HG03280 (cell line): ENCODE data around the gene JMJD1C.
"Not testable (repeated sequence)": the region's sequence is repeated elsewhere in the genome, so short reads cannot be mapped to it uniquely, and the experiment has no call there.

ENCODE experiments used
- ATAC-seq: cut with Tn5 transposase; IDR thresholded peaks from one replicate; pipeline ENCODE4 v1.9.1; 2021; ENCODE audit warnings: mild to moderate bottlenecking, moderate library complexity; ENCODE audit not compliant: unreplicated experiment

JMJD1C gene

DNA sequence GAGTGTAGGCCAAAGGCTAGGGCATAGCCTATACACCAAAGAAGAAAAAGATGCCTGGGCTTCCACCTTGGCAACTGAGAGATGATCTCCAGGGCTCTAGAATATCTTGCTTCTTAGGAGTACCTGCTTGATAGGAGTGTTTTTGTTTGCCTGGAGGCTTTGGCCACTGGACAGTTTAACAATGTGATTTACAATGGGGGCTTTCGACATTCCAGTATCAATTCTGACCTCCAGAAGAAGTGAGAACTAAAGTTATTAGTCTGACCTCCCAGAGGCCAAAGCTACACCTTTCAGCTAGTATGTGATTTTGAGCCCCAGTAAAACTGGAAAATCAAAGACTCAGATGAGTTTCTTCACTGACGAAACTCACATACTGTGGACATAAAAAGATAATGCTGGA, 96.1 kb downstream of the JMJD1C start:
- ATAC-seq: no peak

DNA sequence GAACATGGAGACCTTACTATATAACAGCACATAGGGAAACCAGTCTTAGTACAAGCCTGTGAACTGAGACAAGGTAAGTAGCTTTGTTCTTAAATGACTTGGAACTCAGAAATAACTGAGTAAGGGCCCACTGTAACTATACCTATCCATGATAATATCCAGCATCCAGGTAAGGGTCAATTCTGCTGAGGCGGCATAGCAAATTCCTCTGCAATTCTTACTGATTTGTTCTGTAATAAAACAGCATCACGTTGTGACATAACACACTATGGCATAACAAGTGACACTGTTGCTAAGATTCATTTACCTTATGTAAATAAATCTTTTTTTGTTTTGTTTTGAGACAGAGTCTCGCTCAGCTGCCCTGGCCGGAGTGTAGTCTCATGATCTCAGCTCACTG, 97.4 kb downstream of the JMJD1C start:
- ATAC-seq: no peak

DNA sequence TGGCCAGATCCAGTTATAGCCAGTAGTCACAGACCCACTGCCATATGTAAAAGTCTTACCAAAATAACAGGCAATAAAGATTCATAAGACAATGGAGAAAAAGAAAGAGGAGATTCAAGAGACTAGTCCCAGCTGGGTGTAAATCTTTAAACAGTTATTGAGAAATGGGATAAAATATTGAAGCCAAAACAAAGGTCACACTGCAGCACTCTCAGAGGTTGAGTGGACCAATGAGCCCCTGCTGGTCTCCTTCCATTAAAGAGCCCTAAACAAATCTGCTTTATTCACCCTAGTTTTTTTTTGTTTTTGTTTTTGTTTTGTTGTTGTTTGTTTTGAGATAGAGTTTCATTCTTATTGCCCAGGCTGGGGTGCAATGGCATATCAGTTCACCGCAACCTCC, 98.8 kb downstream of the JMJD1C start:
- no peak for ATAC-seq

DNA sequence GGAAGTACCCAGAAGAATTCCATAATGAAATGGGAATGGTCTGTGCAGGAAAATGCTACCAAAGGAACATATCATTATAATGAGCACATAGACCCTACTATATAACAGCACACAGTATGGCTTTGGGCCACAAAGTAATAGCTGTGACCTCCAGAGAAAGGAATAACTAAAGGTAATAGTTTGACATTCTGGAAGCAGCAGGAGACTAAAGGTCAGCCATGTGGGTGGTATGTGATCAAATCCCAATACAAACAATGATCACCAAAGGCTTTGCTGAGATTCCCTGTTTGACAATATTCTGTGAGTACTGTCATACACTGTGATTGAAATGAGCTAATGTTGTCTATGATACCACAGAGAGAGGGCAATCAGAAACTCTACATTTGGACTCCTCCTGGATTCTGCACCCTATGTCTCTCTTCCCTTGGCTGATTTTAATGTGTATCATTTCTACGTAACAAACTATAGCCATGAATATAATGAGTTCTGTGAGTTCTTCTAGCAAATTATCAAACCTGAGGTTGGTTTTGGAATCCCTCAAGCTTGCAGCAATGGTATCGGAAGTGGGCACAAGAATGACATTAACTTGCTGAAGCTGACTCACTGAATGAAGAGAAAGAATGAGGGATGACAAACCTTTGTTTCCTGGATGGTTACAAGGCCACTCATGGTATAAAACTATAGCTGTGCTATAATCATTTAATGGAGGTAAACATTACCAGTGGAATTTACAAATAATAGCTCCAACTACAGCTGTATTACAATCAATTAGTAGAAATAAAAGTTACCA, 99.6 kb downstream of the JMJD1C start:
- no peak for ATAC-seq

DNA sequence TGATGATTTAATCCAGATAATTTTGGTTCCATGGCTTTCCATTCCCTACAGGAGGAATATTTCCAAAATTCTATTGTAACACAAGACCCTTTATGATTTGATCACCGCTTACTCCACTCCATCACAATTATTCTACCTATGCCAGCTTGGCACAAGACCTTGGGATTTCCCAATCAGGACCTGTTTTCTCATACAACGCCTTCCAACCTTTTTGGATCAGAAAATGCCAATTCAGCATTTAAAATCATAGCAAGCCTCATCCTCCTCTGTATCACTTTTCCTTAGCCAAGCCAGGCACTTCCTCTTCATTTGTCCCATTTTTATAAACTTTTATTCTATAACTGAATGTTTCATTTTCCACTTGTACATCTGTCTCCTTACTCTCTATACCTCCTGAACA, 100.9 kb downstream of the JMJD1C start:
- no peak for ATAC-seq

DNA sequence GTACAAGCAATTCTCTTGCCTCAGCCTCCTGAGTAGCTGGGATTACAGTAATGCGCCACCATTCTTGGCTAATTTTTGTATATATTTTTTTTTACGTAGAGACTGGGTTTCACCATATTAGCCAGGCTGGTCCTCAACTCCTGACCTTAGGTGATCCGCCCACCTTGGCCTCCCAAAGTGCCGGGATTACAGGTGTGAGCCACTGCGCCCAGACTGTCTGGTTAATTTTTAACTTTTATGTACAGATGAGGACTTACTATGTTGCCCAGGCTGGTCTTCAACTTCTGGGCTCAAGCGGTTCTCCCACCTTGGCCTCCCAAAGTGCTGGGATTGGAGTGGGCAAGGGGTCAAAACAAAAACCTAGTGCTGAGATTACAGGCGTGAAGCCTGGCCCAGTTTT, 101.8 kb downstream of the JMJD1C start:
- no peak for ATAC-seq

DNA sequence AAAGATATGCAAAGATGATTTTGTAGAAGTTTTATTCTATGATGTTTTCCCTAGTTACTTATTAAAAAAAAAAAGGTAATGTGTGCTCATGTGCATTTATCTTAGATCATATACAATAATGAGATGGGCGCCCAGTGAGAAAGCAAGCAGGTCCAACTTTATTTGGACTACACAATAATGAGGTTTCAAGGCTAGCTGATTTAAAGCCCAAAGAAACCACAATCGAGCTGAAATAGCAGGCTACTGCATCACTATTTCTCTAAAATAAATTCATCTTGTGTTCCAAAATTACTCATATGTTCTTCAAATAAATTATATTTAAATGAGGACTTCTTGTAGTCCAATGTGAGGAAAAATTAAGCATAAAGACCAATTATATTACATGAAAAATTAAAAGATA, 110.1 kb downstream of the JMJD1C start:
- ATAC-seq: no peak

DNA sequence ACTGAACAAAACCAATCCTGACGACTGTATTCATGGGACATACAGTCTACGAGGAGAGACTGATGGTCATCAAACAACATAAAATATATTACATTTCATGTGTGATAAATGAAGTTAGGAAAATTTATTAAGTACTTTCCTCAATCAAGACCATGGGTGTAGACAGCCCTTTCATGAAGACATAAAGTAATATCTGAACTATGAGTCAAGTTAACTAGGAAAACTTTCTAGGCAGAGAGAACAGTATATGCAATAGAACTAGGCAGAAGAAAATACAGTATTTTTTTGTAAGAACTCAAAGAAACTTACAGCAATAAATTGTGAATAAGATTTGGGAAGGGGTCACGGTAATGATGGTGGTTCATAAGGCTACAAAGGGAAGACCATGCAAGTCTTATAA, 112.8 kb downstream of the JMJD1C start:
- ATAC-seq: no peak

DNA sequence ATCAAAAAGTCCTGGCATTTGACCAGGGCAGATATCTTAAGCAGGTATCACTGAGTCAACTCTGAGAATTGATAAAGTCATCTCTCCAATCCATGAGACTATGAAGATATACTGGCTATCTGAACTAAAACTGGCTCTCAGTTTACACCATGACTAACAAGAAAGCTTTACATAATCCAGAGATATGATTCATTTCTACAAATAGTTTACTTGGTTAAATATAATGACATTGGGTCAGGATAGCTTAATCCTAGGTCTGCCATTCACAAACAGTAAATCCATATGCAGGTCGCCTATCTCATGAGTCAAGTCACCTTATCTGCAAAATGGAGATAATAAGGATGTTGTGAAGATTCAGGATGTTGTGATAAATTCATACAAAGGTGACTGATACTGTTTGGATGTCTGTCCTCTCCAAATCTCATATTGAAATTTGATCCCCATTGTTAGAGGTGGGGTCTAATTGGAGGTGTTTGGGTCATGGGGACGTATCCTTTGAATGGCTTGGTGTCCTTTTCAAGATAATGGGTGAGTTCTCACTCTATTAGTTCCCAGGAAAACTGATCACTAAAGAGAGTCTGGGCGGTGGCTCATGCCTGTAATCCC, 117.4 kb downstream of the JMJD1C start:
- no peak for ATAC-seq

DNA sequence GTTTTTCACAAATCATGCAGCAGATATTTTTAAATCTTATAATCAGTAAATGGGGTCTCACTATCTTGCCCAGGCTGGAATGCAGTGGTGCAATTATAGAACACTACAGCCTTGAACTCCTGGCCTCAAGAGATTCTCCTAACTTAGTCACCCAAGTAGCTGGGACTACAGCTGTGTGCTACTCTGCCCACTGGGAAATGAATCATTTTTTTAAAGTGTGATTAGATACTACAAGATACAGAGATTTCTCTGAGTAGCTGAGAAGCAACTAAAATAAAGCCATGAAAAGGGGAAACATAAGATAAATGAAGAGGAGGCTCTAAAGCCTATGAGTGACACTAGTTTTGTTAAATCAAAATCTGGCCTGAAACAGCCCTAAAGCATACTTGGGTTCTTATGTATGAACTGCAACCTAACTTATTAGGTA, 119.7 kb downstream of the JMJD1C start:
- ATAC-seq: no peak

DNA sequence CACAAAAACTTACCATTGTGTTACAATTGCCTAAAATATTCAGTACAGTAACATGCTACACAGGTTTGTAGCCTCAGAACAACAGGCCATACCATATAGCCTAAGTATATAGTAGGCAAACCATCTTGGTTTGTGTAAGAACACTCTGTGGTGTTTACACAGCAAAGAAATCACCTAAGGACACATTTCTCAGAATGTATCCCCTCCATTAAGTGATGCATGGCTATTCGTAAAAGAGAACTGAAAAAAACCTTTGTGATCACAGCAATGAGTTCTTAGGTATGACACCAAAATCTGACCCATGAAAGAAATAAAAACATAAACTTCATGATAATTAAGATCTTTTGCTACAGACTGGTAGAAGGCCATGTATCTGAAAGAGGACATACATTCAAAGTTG, 121.5 kb downstream of the JMJD1C start:
- ATAC-seq: no peak

DNA sequence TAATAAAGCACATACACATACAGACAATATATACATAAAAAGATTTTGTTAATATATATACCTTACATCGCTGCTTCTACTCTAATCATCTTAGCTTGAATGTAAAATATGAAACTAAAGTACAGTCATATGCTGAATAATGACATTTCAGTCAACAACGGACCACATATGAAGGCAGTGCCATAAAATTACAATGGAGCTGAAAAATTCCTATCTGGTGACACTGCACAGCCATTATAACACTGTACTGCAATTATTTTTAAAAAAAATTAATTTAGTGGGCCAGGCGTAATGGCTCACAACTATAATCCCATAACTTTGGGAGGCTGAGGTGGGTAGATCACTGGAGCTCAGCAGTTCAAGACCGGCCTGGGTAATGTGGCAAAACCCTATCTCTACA, 122.3 kb downstream of the JMJD1C start:
- ATAC-seq: no peak

DNA sequence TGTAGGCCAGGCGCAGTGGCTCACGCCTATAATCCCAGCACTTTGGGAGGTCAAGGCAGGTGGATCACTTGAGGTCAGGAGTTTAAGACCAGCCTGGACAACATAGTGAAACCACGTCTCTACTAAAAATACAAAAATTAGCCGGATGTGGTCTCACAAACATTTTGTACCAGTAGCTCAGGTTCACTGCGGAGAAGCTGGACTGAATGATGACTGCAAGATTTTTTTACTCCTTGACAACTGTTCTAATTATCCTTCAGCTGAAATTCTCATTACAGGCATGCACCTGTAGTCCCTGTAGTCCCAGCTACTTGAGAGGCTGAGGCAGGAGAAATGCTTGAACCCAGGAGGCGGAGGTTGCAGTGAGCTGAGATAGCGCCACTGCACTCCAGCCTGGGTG, 126.1 kb downstream of the JMJD1C start:
- not testable (repeated sequence) for ATAC-seq

DNA sequence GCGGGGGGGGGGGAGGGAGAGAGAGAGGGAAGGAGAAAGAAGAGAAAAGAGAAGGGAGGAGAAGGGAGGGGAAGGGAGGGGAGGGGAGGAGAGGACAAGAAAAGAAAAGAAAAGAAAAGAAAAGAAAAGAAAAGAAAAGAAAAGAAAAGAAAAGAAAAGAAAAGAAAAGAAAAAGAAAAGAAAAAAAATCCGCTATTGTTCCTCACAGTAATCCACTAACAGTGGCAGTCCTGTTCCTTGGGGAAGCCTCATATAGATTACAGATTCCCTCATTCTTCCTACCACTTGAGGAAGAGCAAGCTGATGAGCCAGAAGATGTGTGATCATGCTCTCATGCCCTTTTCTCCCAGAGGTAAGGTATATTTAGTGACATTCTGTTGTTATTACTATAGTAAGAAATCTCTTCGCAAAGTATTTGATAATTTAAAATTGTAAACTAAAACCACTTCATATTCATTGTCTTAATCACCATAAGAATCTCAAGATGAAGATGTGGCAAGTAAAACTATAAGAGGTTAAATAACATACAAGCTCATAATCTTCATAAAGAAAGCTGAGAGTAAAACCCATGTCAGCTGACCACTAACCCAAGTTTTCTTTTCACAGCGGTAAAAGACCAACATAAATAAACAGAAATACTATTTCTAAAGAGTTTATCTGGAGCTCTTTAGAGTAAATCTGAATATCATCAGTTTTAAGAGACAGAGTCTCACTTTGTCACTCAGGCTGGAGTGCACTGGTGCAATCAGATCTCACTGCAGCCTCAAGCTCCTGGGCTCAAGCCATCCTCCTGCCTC, 128.1 kb downstream of the JMJD1C start:
- no peak for ATAC-seq

DNA sequence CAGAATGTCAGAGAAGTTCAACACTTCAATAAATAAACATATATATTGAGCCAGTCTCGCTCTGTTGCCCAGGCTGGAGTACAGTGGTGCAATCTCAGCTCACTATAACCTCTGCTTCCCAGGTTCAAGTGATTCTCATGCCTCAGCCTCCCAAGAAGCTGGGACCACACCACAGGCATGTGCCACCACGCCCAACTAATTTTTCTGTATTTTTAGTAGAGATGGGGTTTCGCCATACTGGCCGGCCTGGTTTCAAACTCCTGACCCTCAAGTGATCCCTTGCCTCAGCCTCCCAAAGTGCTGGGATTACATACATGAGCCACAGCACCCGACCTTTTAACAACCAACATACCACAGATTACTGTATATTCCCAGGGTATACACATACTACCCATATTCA, 134.2 kb downstream of the JMJD1C start:
- no peak for ATAC-seq

DNA sequence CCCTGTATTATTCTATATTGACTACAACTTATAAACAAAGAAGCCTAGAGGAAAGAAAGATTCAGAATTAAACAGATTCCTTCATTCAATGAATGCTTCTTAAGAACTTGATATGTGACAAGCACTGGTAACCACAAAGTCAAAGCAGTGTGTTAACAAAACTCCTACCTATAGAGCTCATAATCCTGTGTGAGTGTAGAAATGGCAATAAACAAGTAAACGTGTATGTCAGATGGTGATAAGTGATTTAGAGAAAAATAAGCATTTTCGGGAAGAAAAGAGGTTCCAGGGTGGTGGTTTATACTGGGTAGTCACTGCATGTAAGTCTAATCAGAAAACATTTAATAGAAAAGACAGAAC, 141.3 kb downstream of the JMJD1C start:
- ATAC-seq: no peak

DNA sequence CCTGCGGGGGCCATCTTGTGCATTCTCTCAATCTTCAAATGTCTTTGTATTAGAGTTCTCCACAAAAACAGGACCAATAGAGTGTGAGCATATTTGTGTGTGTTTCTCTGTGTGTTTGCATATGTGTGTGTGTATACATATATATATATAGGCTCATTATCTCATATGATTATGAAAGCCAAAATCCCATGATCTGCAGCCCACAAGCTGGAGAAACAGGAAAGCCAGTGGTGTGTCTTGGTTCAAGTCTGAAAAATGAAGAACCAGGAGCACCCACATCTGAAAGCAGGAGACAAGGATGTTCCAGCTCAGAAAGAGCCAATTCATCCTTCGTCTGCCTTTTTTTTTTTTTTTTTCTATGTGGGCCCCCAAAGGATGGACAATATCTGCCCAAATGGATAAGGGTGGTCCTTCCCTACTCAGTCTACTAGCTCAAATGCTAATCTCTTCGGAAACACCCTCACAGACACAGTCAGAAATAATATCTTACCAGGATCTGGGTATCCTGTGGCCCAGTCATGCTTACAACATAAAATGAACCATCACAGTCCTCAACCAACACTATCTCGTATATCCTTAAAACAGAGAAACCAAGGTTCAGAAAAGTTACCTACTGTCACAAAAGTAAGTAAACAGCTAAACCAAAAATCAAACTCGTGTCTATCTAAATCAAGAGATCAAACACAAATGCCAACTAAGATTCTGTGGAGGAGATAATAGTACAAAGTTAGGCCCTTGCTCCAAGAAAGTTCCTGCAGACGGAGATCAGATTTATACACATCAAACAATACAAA, 141.9 kb downstream of the JMJD1C start:
- ATAC-seq: no peak

DNA sequence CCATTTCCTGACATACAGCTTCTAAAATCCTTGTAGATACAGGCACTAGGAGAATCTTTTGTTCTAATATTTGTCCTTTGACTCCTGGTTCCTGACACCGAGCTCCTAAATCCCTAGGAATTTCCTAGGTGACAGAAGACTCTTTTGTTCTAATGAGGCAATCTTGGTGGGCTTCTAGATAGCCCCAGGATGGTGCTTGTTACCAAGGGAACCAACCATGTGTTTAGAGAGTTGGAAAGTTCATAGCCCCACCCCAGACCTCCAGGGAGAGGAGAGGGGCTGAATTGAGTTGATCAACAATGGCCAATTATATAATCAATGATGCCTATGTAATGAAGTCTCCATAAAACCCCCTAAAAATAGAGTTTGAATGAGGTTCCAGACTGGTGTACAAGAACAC, 145.1 kb downstream of the JMJD1C start:
- no peak for ATAC-seq

DNA sequence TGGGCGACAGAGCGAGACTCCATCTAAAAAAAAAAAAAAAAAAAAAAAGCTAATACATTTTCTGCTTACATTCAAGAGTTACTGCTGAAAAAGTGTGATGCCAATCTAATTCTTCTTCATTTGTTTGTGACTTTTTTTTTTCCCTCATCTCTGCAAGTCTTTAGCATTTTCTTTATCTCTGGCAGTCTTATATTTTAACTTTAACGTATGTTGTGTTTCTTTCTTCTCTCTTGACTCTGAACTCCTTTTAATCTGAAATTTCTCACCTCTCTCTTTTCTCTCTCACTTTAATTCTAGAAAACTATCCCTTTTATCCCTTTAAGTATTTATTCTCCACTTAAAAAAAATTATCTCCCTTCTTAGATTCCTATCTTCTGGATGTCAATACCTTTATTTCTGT, 146.5 kb downstream of the JMJD1C start:
- ATAC-seq: no peak

DNA sequence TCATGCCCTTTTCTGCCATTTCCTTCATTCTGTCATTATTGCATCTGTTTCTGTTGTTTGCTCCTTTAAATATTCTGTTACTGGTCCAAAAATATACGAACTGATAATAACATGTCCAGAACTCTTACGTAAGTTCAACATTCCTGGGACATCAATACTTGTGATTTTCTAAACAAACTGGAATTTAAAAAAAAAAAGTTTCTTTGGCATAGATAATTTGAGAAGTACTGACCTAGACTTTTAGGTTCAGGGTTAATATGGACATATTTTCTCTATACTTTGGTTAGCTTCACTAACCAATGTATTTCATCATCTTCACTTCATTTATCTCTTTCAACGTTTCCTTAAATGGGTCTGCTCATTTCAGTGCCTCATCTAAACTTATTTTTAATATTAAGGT, 147.3 kb downstream of the JMJD1C start:
- no peak for ATAC-seq

DNA sequence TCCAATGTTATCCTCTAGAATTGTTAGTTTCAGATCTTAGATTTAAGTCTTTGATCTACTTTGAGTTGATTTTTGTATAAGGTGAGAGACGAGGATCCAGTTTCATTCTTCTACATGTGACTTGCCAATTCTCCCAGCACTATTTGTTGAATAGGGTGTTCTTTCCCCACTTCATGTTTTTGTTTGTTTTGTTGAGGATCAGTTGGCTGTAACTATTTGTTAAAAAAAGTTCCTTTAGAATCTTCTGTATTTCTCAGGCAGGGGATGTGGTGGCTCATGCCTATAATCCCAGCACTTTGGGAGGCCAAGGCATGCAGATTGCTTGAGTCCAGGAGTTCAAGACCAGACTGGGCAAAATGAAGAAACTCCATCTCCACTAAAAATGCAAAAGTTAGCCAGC, 151.8 kb downstream of the JMJD1C start:
- no peak for ATAC-seq
